HEK293T (cell line): ENCODE results near the gene CDH4.

ENCODE experiments used
- BHLHE40 ChIP-seq: fragments of 450-650 bp; IDR thresholded peaks from 2 replicates; pipeline ENCODE4 v1.6.1; 2016; ENCODE audit warnings: mild to moderate bottlenecking, moderate library complexity, borderline replicate concordance
- HDGF ChIP-seq: fragments of 450-650 bp; IDR thresholded peaks from 2 replicates; pipeline ENCODE4 v1.6.1; 2017; ENCODE audit warnings: antibody characterized with exemption, borderline replicate concordance
- L3MBTL2 ChIP-seq: fragments of 450-650 bp; conservative IDR thresholded peaks from 2 replicates; pipeline ENCODE4 v1.6.1; 2016; ENCODE audit warnings: mild to moderate bottlenecking
- LEF1 ChIP-seq: fragments of 450-650 bp; IDR thresholded peaks from 2 replicates; pipeline ENCODE4 v1.6.1; 2017; ENCODE audit warnings: mild to moderate bottlenecking, borderline replicate concordance
- NFRKB ChIP-seq: fragments of 450-650 bp; IDR thresholded peaks from 2 replicates; pipeline ENCODE4 v1.6.1; 2016; ENCODE audit warnings: mild to moderate bottlenecking, moderate library complexity
- SUZ12 ChIP-seq: fragments of 450-650 bp; IDR thresholded peaks from 2 replicates; pipeline ENCODE4 v1.6.1; 2016; ENCODE audit warnings: mild to moderate bottlenecking

DNA sequence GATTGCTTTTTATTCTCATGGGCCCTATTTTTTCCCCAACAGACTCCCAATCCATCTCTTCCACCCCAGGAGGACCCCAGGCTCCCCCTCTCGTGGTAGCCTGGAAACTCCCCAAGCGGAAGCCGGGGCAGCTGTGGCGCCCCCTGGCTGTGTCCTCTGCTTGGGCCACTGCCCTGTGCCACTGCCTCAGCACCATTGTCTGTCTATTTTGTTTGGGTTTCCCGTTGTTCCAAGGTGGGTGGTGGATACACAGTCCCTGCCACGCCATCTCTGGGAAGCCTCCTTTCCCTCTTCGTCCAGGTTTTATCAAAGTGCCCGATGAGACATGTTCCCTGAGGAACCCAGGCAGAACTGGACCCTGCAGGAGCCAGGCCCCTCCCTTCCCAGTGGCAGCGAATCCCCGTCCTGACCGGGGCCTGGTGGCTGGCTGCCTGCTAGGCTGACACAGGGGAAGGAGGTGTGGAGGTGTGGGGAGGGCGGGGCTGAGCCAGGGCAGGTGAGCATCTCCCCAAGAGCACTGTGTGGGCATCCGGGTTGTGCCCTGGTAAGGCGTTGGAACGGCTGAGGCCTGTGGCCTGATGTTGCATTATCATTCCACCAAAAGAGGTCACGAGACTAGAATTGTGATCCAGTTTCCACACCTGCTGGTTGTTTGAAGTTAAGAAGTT, 228.2 kb downstream of the CDH4 start:
- TF ChIP-seq SUZ12 = no peak
- no peak for TF ChIP-seq LEF1
- no peak for TF ChIP-seq L3MBTL2
- TF ChIP-seq BHLHE40 = no peak
- no peak for TF ChIP-seq HDGF
- no peak for TF ChIP-seq NFRKB
